Activated T-cell treated with anti-CD3 and anti-CD28 coated beads, Interleukin-2, amount 50 U/mL, for 48 hours (primary cell): Measurements from ENCODE around the gene SACM1L.
"Not testable (repeated sequence)": the region's sequence is repeated elsewhere in the genome, so short reads cannot be mapped to it uniquely, and the experiment has no call there.

Source experiments
- DNase-seq, 2 experiments: peaks; one replicate each; pipeline ENCODE4 v3.0.0-alpha.2; 2020

Gene SACM1L

GRCh38 chr3:45667569-45667934 lies 21.6 kb upstream of the SACM1L start:
- no peak for DNase-seq

GRCh38 chr3:45670436-45670835 lies 18.8 kb upstream of the SACM1L start:
- no peak for DNase-seq

DNA sequence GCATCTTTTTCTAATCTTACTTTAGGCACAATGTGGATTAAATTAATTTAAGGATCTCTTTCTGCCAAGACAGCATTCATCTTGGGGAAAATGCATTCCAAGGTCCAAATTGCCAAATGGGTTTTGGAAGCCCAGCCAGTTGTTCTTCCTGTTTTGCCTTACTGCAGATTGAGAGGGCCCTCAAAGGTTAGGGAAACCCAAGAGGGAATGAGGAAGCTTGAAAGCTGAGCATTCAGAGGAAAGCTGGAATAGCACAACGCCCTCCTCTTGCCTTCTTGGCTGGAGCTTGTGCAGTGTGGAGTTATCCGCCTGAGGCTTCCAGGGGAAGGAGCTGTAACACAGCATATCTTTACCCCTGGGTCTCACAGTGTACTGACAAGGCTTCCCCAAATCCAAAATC lies 18.2 kb upstream of the SACM1L start:
- DNase-seq, result no peak

DNA sequence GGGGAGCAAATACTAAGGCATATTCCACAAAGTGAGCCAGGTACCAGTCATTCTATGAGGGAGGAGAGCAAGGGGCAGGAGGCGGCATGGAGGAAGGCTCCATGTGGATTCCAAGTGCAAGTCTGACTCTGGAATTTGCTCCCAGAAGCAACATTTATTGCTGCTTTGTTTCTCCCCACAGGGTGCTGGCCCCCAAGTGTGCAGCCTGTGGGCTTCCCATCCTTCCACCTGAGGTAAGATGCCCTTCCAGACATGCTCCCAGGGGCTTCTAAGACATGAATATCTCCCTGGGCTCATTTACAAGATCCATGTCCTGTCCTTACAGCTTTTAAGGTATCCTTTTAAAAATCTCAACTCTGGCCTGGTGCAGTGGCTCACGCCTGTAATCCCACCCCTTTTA lies 15.9 kb upstream of the SACM1L start:
- DNase-seq, result no peak

GRCh38 chr3:45676325-45677032 lies 12.7 kb upstream of the SACM1L start:
- DNase-seq, result no peak

DNA sequence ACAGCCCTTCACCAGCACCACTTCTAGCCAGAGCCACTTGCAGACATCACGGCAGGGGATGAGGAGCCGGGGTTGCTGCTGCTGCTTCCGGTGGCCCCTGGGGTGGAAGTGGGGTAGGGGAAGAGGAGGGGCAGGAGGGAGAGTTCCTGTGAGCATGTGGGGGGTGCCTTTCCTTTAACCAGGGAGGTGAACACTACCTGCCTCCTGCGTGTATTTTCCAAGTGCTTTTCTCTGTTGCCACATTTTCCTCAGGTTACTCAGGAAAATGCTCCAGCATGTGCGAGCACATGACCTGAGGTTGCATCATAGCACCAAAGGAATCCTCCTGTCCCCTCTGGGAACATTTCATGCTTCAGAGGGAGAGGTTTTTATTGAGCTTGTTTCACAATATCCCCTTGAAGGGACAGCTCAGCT lies 12.2 kb upstream of the SACM1L start:
- peak; percentile 57 to 62 for DNase-seq

GRCh38 chr3:45677841-45678240 lies 11.4 kb upstream of the SACM1L start:
- no peak for DNase-seq

GRCh38 chr3:45679805-45680204 lies 9.4 kb upstream of the SACM1L start:
- no peak for DNase-seq

- no peak for DNase-seq
Measured at GRCh38 chr3:45681221-45681620, 8.0 kb upstream of the SACM1L start.

- DNase-seq, result no peak
Measured at GRCh38 chr3:45681846-45682245, 7.3 kb upstream of the SACM1L start.

DNA sequence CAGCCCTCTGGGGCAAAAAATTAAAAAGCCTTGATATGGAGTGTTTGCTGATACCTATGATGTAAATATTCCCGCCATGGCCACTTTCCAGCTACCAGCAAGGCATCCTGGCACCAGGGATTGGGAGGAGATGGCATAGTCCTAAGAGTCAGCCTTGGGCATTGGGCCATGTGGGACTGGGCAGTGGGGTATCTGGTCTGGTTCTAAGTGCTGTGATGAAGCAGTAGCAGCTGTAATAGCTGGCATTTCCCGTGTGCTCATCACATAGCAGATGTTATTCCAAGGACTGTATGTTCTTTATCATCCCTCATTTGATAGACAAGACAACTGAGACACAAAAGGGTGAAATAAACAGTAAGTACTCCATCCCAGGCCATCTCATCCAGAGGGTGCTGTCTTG lies 6.9 kb upstream of the SACM1L start:
- no peak for DNase-seq

DNA sequence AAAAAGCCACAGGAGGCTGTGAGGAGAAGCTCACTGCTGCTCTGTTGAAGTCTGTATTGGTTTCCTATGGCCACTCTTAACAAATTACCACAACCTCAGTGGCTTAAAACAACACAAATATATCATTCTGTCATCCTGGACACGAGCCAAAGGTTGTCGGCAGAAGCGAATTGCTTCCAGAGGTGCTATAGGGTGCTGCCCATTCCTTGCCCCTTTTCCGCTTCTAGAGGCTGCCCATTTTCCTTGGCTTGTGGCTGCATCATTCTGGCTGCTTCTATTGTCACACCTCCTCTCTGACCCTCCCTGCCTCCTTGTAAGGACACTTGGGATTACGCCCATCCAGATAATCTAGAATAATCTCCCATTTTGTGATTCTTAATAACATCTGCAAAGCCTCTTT lies 6.4 kb upstream of the SACM1L start:
- DNase-seq, result no peak

DNA sequence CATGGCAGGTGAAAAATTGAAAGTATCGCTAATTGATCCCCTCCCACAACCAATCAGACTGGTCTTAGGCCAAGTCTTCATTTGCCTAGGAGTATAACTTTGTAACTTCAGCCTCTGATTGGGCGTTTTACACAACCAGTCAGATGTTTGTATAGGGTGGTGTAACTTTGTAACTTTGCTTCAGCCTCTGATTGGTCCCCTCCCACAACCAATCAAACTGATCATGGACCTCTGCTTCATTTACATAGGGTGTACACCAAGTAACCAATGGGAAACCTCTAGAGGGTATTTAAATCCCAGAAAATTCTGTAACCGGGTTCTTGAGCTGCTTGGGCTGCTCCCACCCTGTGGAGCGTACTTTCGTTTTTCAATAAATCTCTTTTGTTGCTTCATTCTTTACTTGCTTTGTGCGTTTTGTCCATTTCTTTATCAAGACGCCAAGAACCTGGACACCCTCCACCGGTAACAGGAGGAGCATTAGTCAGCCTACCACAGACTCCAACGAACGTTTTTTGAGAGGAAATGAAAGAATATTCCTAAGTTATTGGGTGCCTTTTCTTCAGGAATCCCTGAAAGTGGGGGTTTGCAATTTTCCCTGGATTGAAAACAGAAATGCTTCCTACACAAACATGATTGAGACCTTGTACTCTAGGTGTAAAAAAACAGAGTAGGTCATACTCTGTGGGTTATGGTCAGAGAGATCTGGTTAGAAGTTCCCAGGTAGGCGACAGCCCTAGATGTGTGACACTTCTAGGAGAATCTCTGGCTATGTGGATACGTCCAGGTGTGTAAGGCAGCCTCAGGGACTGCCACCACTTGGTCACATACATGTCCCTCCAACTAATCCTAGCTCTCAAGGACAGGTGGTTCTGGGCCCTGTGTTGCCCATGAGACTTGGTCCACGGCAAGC lies 5.5 kb upstream of the SACM1L start:
- DNase-seq, result no peak

DNA sequence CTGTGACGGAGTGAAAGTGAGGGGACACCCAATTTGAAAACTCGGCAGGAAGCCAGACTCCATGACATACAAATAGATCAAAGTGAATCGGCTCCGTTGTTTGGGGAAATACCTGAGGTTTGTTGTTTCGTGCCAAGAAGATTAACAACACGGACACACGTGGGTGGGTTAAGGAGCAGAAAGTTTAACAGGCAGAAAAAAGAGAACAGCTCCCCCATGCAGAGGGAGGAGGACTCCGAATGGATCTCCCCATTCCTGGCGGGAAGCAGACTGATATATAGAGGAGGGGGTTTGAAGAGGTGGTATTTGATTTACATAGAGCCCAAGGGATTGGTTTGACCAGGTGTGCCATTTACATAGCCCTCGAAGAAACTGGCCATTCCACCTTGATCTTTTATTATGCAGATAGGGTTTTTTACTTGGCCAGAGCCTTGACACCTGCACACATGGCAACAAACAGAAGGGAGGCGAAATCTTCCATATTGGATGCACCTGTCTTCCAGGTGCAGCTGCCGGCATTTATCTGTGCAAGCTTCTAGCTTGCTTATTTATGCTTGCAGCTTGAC lies 4.8 kb upstream of the SACM1L start:
- no peak for DNase-seq

- DNase-seq, result not testable (repeated sequence)
Measured at GRCh38 chr3:45685722-45686121, 3.5 kb upstream of the SACM1L start.

GRCh38 chr3:45686850-45687249 lies 2.3 kb upstream of the SACM1L start:
- DNase-seq, result no peak

- DNase-seq, result no peak
Measured at GRCh38 chr3:45687828-45688193, 1.4 kb upstream of the SACM1L start.

DNA sequence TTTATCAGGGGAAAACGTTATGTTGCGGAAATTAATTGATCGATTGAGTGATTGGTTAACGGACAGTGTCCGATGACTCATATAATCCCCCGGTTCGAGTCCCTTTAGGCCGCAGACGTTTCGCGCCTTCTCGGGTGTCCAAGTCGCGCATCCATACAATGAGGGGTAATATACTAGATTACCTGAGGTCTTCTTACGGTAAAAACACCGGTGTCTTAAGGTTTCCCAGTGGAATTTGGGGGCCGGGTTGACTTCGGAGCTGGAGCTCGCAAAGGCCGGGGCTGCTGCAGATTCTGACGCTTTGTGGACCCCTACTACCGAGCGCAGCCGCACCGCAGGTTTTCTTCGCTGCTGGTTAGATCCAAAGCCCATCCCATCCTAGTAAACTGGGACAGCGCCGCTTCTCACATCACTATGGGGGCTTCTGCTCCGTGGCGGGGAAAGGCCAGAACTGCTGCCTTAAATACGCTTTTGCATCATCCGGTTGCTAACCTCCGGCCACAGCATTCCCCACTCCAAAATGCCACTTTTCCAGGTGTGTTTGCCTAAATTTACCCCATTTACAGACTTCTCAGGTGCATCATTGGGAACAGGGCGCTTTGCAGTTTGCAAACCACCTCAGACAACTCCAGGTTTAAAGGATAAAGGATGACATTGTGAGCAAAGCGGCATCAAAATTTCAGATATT lies 858 bp upstream of the SACM1L start:
- peak; percentile 67 to 68 for DNase-seq

- no peak for DNase-seq
Measured at GRCh38 chr3:45689787-45690145, 570 bp downstream of the SACM1L start.

DNA sequence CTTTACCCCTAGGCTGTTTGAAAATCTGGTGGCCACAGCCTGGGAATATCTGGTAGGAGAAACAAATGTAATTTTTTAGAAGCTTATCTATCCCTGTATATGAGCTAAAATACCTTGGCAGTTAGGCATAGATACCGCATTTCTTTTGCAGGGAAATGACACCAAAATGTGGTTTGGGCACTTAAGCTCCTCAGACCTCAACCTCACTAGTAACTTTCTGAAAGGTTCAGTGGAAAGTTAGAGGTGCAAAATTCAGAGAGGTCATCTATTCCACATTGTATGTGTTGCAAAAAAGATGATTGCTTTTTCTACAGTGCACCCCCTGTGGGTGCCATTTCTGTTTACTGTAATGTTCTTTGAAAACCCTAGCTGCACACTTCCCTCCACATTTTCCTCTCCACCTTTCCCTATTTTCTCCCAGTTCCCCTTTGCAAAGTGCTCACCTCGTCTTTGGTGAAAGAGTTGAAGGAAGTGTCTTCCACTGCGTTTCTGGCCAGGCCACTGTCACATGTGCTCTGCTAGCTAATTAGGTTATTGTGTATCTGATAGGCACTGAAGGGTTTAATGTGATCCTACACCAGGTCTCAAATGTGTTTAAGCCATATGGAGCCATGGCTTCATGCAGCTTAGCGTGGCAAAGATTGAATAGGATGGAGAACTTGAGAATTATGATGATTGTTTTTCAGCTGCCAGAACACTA lies 1.3 kb downstream of the SACM1L start:
- DNase-seq, result peak in 1 of 2 experiments; percentile 35

DNA sequence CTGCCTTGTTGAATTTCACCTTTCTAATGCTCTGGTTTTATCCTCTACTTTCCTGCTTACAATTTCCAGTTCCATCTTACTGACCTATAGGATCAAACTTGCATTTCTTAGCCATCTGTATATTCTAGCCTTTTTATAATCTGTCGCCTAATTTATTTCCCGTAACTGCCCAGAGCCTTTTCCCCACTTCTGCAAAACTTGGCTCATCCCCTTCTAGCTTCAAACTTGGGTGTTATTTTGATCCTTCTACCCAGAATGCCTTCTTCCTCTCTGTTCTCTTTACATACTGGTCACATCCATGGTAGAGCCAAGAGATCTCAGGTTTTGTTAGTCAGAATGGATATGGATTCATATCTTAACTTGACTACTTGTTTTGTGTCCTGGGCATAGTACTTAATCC lies 2.6 kb downstream of the SACM1L start:
- DNase-seq, result no peak

- no peak for DNase-seq
Measured at GRCh38 chr3:45692866-45693265, 3.7 kb downstream of the SACM1L start.
